Stimulated activated CD4-positive, alpha-beta T cell treated with anti-CD3 and anti-CD28 coated beads, TNF-alpha, amount 100 ng/mL, for 24 hours (primary cell): ENCODE measurements around the gene UCN2.
"Not testable (repeated sequence)": the region's sequence is repeated elsewhere in the genome, so short reads cannot be mapped to it uniquely, and the experiment has no call there.

ENCODE experiments used
- DNase-seq, 3 experiments: peaks; one replicate each; pipeline ENCODE4 v3.0.0-alpha.2; 2020; ENCODE audit warnings: low read depth in 3 of 3

The UCN2 gene

GRCh38 chr3:48536116-48536515 lies 27.5 kb downstream of the UCN2 start:
- DNase-seq = no peak

- no peak for DNase-seq
Measured at GRCh38 chr3:48535578-48535977, 28.0 kb downstream of the UCN2 start.

- DNase-seq = no peak
Measured at GRCh38 chr3:48532977-48533337, 30.6 kb downstream of the UCN2 start.

GRCh38 chr3:48532271-48532976 lies 31.2 kb downstream of the UCN2 start:
- no peak for DNase-seq

GRCh38 chr3:48530701-48531100 lies 32.9 kb downstream of the UCN2 start:
- not testable (repeated sequence) for DNase-seq

GRCh38 chr3:48528754-48529153 lies 34.8 kb downstream of the UCN2 start:
- no peak for DNase-seq

GRCh38 chr3:48528048-48528447 lies 35.5 kb downstream of the UCN2 start:
- DNase-seq = no peak

GRCh38 chr3:48524970-48525369 lies 38.6 kb downstream of the UCN2 start:
- no peak for DNase-seq

GRCh38 chr3:48521635-48522034 lies 41.9 kb downstream of the UCN2 start:
- no peak for DNase-seq

- DNase-seq = no peak
Measured at GRCh38 chr3:48519277-48519643, 44.3 kb downstream of the UCN2 start.

GRCh38 chr3:48518638-48519276 lies 44.8 kb downstream of the UCN2 start:
- no peak for DNase-seq

- no peak for DNase-seq
Measured at GRCh38 chr3:48518069-48518468, 45.5 kb downstream of the UCN2 start.

- no peak for DNase-seq
Measured at GRCh38 chr3:48516571-48516970, 47.0 kb downstream of the UCN2 start.

GRCh38 chr3:48514431-48515227 lies 49.0 kb downstream of the UCN2 start:
- no peak for DNase-seq
